WI38 (cell line): ENCODE results near the gene PCDHA1.

Experiments used
- H3K4me3 ChIP-seq: 2 replicates; pipeline ENCODE4 v1.5.1; 2011; ENCODE audit warnings: low read depth, mild to moderate bottlenecking, control low read depth, low read length
- CTCF ChIP-seq: IDR thresholded peaks from 2 replicates; pipeline ENCODE4 v1.5.1; 2012; ENCODE audit warnings: low read depth, mild to moderate bottlenecking, control low read depth, low read length

PCDHA1 gene

GRCh38 chr5:141050622-141051520 lies 264.9 kb downstream of the PCDHA1 start, which contains the start of gene PCDHB1:
PCDHB1 (plus strand) TSS chr5:141051374; CDS start chr5:141051471, 97 bp downstream.
- no peak within 1 kb of the TSS for H3K4me3 ChIP-seq
- no peak for TF ChIP-seq CTCF

- H3K4me3 ChIP-seq: no peak overlapping the region
- no peak for TF ChIP-seq CTCF
Observed at GRCh38 chr5:141051521-141051866, 265.6 kb downstream of the PCDHA1 start.
